HG03439 (cell line): ENCODE results near the gene EVA1C.
"Not testable (repeated sequence)": the region's sequence is repeated elsewhere in the genome, so short reads cannot be mapped to it uniquely, and the experiment has no call there.

Source experiments
- ATAC-seq: cut with Tn5 transposase; IDR thresholded peaks from one replicate; pipeline ENCODE4 v1.9.1; 2021; ENCODE audit warnings: mild to moderate bottlenecking, moderate library complexity; ENCODE audit not compliant: unreplicated experiment

EVA1C gene, protein sequence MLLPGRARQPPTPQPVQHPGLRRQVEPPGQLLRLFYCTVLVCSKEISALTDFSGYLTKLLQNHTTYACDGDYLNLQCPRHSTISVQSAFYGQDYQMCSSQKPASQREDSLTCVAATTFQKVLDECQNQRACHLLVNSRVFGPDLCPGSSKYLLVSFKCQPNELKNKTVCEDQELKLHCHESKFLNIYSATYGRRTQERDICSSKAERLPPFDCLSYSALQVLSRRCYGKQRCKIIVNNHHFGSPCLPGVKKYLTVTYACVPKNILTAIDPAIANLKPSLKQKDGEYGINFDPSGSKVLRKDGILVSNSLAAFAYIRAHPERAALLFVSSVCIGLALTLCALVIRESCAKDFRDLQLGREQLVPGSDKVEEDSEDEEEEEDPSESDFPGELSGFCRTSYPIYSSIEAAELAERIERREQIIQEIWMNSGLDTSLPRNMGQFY

DNA sequence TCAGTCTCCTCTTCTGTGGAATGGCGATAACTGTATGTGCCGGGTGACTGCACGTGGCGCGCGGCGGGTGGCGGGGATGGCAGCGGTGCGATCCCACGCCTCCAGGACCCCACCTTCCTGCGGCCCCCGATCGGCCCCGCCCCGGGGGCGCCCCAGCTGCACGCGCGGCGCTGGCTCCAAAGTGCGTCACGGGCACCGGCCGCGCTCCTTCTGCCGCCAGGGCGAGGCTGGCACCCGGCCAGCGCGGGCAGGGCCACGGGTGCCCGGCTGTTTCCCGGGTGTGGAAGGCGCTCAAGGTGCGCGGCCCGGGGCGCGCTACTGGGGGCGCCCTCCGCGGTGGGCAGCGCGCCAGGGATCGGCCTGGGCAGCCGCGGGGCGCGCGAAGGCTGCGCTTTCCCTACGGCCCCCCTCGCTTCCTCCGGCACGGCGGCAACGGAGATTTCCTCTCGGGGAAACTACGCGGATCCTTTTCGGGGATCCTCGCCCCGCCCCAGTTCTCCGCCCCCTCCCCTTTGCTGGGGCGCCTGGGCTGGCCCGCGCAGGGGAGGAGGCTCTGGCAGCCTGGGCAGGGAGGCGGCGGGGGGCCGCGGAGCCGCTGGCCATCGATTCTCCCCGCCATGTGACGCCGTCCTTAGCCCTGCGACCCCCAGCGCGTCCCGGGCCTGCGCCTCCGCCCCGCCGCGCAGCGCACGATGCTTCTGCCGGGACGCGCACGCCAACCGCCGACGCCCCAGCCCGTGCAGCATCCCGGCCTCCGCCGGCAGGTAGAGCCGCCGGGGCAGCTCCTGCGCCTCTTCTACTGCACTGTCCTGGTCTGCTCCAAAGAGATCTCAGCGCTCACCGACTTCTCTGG is at the start of gene EVA1C:
Gene EVA1C (plus strand): TSS at position 545 of the 853 bp plus-strand sequence. CDS start 148 bp downstream, at position 693.
- no peak for ATAC-seq

DNA sequence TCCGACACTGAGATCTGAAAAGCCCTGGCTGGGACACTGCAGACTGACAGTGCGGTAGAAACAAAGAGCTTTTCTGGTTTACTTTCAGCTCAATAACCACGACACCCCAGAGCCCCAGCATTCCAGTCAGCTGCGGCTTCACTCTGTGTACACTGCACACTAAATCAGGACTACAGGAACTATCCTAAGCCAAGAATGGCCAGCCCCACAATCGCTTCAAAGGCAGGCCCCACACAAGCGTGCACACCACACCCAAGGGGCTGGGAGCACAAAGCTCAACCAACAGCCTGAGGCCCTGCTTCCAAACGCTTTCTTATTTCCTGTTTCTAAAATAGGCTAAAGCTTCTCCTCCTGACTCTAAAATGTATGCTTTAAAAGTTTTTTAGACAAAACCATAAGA is 48.1 kb upstream of the EVA1C start:
- ATAC-seq, result no peak

DNA sequence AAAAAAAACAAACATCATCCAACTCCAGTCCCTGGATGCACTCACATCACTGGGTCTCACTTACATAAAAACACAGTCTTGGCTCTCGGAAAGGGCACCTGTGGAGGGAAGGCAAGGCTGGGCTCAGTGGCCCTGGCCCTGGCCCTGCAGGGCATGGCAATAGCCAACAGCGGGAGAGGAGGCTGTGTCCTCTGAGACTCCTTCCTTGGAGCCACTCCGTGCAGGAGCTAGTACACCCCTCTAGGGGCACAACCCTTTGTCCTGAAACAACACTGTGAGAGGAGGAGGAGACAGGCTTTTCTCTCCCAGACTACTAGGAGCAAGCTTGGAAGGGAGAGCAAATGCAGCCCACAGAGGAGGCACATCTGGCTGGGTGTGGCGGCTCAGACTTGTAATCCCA is 47.7 kb upstream of the EVA1C start:
- no peak for ATAC-seq

DNA sequence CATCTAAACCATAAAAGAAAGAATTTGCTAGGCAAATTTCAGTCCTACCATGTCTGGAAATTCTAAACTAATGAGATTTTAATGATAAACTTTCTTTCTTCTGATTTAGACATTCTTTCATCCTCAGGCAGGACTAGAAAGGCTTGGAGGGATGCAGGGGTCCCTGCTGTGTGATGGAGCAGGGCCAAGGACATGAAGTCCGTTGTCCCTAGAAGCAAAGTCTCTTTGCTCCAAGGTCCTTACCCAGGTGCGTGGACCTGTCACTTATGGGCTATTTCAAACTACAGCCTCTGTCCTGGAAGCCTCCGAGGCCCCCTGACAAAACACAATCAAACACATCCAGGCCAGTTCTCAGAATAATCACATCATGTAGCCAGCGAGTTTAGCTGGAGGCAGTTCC is 46.3 kb upstream of the EVA1C start:
- no peak for ATAC-seq

DNA sequence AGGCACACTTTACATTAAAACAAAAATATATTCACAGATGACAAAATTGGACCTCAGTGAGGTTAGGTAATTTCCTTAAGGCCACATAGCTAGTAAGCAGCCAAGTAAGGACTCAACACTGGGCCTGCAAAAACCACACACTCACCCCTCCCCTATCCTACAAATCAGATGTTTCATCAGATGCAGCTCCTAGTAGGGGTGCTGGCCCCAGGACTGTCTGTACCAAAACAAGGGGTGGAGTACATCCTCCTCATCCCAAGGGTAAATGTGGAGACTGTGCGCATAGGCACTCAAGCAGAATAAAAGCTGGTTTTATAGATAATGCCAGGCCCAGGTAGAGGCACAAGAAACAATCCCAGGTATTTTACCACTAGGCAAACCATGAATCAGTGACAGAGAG is 45.3 kb upstream of the EVA1C start:
- no peak for ATAC-seq

DNA sequence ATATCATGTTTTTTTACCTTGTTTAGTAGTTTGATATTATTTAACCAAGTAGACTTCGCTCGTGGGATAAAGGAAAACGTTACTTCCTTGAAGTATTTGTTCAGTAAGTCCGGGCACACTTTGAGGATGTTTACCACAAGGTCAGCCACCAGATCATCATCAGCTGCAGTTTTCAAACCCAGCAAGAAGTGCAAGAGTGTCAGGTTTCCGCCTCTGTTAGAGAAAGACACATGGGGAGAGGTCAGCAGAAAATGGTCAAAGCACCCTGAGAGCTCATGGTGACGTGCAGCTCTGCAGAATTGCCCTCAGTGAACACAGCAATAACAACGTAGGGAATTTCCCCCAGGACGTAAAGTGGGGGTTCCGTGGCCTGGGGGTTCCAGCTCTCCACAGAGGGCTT is 44.1 kb upstream of the EVA1C start:
- ATAC-seq, result no peak

DNA sequence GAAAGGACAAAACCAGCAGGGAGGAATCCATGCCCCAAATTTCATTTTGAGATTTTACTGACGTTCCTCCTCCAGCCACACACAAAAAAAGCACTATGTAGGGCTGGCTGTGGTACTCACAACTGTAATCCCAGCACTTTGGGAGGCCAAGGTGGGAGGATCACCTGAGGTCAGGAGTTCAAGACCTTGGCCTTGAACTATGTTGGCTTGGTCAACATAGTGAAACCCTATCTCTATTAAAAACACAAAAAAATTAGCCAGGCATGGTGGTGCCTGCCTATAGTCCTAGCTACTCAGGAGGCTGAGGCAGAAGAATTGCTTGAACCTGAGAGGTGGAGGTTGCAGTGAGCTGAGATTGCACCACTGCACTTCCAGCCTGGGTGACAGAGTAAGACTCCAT is 43.5 kb upstream of the EVA1C start:
- ATAC-seq, result not testable (repeated sequence)

DNA sequence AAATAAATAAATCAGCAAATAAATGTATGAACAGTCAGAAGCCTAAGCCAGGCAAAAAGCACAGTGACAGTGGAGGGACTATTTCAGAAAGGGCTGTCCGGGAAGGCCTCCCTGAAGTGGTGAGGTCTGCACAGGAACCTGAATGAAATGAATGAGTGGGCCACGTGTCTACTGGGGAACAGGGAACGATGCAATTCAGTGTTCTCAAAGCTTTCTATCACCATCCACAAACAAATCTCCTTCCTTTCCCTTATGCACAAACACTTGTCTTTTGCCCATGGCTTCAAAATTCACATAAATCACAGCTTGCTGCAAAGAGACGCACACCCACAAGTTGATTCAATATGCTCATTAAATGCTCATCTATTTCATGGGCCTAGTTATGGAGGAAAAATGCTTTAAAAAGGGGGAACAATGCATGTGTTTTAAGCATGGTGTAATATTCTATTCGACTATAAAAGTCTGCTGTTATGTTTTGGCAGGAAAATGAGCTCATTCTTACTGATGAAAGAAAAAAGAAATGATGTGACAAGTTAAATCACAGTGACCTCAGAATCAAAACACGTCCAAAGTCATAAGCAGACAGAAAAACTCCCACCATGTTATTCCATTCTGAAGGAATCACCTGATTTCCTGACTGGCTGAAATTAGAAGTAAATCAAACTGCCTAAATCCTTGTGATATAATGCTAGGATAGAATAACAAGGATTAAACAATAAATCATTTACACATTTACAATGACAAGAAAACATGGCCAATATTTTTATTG is 41.3 kb upstream of the EVA1C start:
- ATAC-seq, result no peak

DNA sequence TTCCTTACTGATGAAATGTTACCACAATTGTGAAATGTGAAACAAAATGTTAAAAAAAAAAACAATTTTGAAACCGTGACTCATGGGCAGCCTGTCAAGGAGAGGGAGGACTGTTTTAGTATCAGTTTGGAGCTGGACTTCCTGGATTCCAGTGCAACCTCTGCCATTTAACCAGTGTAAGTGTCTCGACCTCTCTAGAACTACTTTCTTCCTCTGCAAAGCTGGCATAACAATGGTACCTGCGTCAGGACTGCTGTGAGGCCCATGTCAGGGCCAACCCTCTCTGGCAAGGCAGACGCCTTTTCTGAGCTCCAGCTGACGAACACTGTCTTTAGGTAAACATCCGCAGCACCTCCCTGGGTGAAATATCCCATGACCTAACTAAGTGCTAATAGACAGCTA is 40.6 kb upstream of the EVA1C start:
- ATAC-seq, result no peak

DNA sequence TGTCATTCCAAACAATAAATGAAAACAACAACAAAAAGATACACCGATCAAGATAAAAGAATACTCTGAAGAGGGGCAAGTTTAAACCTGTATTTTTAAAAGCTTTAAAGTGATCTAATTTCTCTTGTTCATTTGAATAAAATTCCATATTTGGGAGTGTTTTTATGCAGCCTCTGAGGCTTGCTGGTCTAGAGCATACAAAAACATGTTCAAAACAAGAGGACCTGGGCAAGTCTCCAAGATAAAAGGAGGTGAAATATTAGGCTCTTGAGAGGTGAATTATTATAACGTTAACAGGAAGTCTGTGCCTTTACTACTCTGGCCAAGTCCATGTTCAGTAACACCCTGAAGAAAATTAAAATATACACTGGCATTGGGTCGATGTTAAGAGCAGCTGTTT is 39.8 kb upstream of the EVA1C start:
- no peak for ATAC-seq

DNA sequence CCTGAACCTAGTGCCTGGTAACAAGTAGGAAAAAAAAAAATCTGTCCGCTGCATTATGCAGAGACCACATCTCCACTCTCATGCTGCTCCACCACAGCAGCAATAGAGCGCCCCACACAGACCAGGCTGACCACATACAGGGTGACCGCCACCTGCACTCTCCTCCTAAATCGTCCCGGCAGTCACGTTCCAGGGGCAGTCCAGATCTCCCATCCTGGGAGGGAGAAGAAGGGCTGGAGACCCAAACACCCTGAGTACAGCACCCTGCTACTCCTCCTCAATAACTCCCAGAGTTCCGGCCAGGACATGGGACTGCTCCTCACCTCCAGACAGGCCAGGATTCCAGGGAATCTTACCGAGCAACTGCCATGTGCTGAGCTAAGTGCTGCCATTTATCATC is 35.0 kb upstream of the EVA1C start:
- no peak for ATAC-seq

DNA sequence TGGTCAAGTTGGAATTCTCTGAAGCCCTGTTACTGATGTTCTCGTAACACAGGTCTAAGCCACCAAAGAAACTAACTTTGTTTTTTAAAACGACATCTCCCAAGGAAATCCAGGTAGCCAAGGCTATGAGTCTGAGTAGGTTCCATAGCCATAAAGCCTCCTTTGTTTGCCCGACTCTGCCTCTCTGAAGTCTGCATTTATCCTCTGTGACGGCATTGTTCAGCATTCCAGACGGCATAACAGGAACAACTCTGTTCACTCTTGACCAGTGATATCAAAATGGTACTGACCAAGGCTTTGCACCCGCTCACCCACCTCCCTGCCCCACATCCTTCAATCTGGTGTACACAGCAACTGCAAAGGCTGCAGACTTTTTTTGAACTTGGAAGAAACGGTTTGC is 34.5 kb upstream of the EVA1C start:
- no peak for ATAC-seq

DNA sequence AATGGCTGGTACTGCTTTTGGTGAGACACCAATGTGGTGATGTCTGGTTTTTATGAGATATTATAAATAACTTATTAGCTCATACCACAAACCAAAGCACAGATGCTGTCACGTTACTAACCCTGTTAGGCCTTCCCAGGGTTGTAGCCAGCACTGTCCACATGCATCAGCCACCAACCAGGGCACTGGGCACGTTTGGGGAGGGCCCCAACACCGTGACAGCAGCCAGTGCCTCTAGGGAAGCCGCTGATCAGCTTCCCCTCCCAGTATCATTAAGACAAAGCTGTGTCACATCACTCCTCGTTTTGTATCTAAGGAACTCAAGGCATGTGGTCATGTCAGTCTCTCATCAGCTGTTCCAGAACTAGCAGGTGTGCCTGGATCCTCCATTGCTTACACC is 33.5 kb upstream of the EVA1C start:
- ATAC-seq, result no peak

DNA sequence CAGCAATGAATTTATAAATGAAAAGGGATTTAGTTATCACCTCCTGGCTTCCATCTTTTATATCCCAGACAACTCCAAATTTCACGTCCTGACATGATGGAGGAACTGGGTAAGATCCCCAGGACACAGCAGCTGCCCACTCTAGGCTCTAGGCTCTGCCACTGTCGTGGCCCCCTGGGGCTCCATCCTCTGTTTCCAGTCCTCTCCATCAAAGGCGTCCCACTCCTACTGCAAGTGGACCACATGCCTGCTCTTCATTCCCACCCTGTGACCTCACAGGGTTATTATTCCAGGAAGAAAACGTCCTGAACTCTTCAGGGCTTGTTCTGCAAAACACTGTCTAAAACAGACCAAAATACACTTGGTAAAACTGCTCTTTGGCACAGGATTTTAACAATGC is 31.6 kb upstream of the EVA1C start:
- no peak for ATAC-seq

DNA sequence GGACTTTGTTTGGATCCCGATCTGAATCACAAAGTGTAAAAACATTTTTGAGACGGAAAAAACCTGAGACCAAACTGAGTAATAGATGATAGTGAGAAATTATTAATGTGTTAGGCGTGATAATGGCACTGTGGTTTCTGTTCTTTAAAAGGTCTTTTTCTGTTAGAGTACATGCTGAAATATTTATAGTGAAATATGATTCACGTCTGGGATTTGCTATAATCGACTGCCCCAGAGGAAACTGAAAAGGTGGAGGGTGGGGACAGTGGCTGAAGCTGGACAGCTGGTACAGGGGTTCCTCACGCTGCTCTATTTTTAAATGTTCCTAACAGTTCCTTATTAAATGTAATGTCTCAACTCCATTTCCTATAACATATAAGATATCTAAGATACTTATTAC is 30.9 kb upstream of the EVA1C start:
- no peak for ATAC-seq

DNA sequence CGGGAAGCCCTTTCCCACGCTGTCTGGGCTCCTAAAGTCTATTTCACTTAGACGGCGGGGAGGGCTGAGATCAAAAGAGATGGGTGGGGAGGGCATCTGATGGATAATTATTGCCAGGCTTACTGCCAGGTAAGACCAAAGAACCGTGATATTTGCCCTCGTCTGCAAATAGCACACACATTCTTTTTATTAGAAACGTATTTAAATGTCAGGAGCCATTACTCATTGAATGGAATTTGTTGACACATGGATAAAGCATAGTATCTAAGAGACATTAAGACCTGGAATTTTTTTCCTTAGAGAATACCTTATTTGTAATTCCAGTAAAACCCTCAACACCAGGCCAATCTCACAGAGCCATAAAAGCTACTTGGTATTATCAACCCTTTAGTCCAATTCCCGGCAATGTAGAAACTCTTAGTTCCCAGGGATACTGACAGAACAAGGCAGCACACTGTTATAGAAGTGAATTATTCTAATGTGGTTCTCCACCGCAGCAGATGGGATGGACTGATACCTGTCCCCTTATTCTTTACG is 30.3 kb upstream of the EVA1C start:
- no peak for ATAC-seq

DNA sequence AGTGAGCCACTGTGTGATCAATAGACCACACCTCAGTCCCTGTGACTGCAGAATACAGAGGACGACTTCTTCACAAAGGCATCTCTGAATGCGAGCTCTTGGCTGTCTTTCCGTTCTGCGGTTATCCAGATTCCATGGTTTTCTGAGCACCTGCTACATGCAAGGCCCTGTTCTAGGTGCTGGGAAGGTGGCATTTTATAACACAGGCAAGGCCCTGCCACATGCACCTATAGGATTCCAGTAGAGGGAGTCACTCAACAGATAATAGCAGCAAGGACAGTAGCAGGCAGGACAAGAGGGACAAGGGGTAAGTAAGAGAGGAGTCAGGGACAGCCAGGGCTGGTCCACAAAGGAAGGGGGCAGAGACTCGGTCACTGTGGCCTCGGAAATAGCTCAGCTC is 28.7 kb upstream of the EVA1C start:
- no peak for ATAC-seq

DNA sequence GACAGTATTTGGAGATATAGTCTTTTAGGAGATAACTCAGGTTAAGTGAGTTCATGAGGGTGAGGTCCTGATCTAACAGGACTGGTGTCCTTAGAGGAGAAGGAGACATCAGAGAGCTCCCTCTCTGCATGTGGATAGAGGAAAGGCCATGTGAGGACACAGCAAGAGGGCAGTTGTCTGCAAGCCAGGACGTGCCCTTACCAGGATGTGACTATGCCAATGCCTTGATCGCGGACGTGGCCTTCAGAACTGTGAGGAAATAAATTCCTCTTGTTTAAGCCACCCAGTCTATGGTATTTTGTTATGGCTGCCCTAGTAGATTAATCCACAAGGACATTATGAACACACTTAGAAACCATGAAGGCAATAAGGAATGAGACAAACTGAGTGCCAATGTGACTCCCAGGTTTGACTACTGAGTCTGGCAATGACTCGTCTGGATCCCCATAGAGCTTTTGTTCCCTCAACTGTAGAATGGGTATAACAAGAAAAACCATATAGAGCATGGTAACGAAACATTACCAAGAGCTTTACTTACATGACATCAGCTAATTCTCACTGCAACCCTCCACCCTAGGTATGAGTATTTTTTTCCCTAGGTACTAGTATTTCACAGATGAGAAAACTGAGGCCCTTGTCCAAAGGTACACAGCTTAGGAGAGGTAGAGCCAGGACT is 26.2 kb upstream of the EVA1C start:
- no peak for ATAC-seq

DNA sequence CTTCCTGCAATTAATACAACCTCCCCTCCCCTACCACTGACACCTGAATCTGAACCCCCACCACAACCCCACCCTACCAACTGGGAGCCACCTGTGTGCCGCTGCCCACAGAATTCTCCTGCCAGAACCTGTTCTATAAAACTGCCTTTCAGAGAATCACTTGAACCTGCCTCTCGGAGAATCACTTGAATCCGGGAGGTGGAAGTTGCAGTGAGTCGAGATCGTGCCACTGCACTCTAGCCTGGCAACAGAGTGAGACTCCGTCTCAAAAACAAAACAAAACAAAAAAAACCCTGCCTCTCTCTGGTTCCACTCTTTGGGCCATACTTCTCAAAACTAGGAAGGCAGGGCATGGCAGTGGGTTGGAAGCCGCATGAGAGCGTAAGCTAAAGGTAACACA is 25.4 kb upstream of the EVA1C start:
- no peak for ATAC-seq

DNA sequence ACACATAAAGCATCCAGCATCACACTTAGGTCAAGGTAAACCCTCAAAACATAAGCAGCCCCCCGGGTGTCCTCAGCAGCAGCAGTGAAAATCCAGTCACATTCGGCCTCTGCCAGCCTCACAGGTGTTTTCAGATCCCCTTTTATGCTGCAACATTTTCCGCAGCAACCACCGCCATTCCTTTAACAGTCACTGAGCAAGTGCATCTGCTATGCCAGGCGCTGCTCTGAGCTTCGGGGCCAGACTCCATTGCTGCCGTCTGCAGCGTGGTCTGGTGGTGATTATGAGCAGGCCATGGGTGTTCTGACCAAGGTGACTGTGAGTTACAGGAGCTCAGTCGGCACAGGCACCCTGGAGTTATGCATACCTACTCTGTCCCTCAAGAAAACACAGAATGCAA is 24.2 kb upstream of the EVA1C start:
- ATAC-seq, result no peak
